Psoas muscle (tissue), 8 donors: Measurements from ENCODE around the gene DNASE1. TPM values are rescaled to one million over a fixed set of nuclear protein-coding genes. Genes with fewer than 3 reads are reported as not detected.

ENCODE experiments used
- ATAC-seq, 4 donors: fragments of 200-7000 bp; cut with Tn5 transposase; one replicate each; pipeline ENCODE4 v1.9.1; 2020; ENCODE audit warnings: moderate library complexity in 3 of 4, mild to moderate bottlenecking in 2 of 4
- DNase-seq, 2 donors: peaks; one replicate each; pipeline ENCODE4 v3.0.0-alpha.2; 2020
- H3K27ac ChIP-seq: fragments of 200-600 bp; one replicate; pipeline ENCODE4 v1.8.0; 2022
- H3K27me3 ChIP-seq, 3 donors: fragments of 200-600 bp in 1 of 3; one replicate each; pipeline versions ENCODE4 v1.6.1 to v1.8.0; 2013 to 2022; ENCODE audit warnings: low read length in 2 of 3, mild to moderate bottlenecking in 2 of 3, moderate library complexity in 1 of 3; ENCODE audit not compliant: insufficient read depth in 3 of 3
- H3K36me3 ChIP-seq, 2 donors: fragments of 200-600 bp in 1 of 2; one replicate each; pipeline versions ENCODE4 v1.6.1 to v1.8.0; 2013 to 2022; ENCODE audit warnings: low read depth in 1 of 2, mild to moderate bottlenecking in 1 of 2, moderate library complexity in 1 of 2; ENCODE audit not compliant: insufficient read depth in 1 of 2
- H3K4me1 ChIP-seq: fragments of 200-600 bp; one replicate; pipeline ENCODE4 v1.8.0; 2022
- H3K4me3 ChIP-seq: fragments of 200-600 bp; one replicate; pipeline ENCODE4 v1.8.0; 2022; ENCODE audit warnings: mild to moderate bottlenecking
- H3K9me3 ChIP-seq: fragments of 200-600 bp; one replicate; pipeline ENCODE4 v1.8.0; 2022
- CTCF ChIP-seq: fragments of 200-600 bp; IDR thresholded peaks from one replicate; pipeline ENCODE4 v1.8.0; 2022; ENCODE audit warnings: antibody characterized with exemption
- WGBS, 3 donors: extraction: QIAGEN DNeasy Blood & Tissue Kit; methylation state at CpG; one replicate each; pipeline versions ENCODE4 v1.1.6 to v1.1.7; 2013; 5-methylcytosine and 5-hydroxymethylcytosine counted together
- intact Hi-C, 2 donors: fragments of 100-400 bp; cut with DNase I; formaldehyde crosslinking; loops; one replicate each; pipeline versions ENCODE4 v1.11.0 to v1.14.2; 2022
- polyA plus RNA-seq, 3 donors: library from polyadenylated mRNA; stranded (reverse); fragments of 200-250 nt; gene quantifications; one replicate each; pipeline ENCODE4 v1.2.3, GENCODE V29; 2013
- total RNA-seq, 4 donors: library from RNA; stranded (reverse); fragmentation: NEBNext Ultra II Directional in 2 of 4; extraction: Animal tissue kit (Norgen Biotek cat#: 25700) in 2 of 4; gene quantifications; one replicate each; pipeline versions ENCODE4 v1.2.1 to v1.2.4, GENCODE V29; 2021 to 2023
- donor health status: healthy with polysubstance abuse.
- donor health status: DM: no; HTN: no; CAD: no; lungs with moderate emphysema.
- donor health status: Bipolar disorder and iron deficiency.
- donor health status: healthy.
- donor health status: DM: yes; HTN: yes; CAD: no.
- donor health status: DM: no; HTN: no; CAD: no.
- donor health status: DM: no; HTN: no; CAD: no.
- donor health status: DM: yes; HTN: yes; CAD: no.

Gene DNASE1
- total and polyA plus RNA-seq, 7 donors = 0.46 to 7.3 (median 3.1) TPM

GRCh38 chr16:3673201-3673600 is 18.7 kb downstream of the DNASE1 start:
- no peaks in the 10 kb centered on the region for H3K4me1 ChIP-seq
- H3K9me3 ChIP-seq = no peaks in the 10 kb centered on the region
- no peak overlapping the region for H3K4me3 ChIP-seq
- H3K36me3 ChIP-seq = peaks cover 5 to 95% of the 10 kb centered on the region in 2 donors
- H3K27me3 ChIP-seq = no peaks in the 10 kb centered on the region
- 91 to 94% (median 91%) methylated on average over 18 of the region's 18 CpGs for WGBS, 3 donors
- no peak for TF ChIP-seq CTCF
- DNase-seq = peak in 1 of 2 donors; percentile 49
- H3K27ac ChIP-seq = no peak overlapping the region
- ATAC-seq = no peak
- intact Hi-C loops = no loop called here

DNA sequence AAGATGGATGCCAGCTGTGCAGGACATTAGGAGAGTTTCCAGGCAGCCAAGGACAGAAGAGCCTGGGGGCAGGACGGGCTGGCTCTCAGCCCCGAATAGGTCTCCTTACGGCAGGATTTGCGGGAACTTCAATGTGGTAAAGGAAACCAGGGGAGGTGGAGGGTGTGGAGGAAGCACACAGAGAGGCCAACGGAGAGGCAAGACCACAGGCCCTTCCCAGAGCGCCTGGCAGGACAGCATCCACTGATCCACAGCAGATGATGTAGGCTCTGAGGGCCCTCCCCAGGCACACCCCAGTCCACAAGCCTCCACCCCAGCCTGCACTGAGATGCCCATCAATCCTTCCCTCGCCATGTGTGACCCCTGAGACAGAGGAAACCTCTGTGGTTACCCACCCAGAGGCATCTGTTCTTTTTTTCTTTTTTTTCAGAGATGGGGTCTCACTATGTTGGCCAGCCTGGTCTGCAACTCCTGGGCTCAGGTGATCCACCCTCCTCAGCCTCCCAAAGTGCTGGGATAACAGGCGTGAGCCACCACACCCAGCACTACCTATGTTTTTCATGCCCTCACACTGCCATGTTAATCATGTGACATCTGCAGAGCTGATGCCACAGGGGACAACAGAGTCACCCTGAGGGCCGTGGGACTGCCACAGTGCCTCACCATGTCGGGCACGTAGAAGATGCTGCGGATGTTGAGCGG is 19.3 kb downstream of the DNASE1 start:
- Histone ChIP-seq H3K4me3 (no peak overlapping the region), H3K27me3 (no peaks in the 10 kb centered on the region), H3K27ac (no peak overlapping the region), H3K9me3 (no peaks in the 10 kb centered on the region), H3K36me3 (peaks cover 5 to 96% of the 10 kb centered on the region in 2 donors), H3K4me1 (no peaks in the 10 kb centered on the region)
- WGBS, 3 donors = 86 to 93% (median 88%) methylated on average over 13 of the region's 13 CpGs
- peak in 1 of 2 donors; percentile 38 for DNase-seq
- ATAC-seq = no peak
- no peak for TF ChIP-seq CTCF
- intact Hi-C loops = no loop called here

DNA sequence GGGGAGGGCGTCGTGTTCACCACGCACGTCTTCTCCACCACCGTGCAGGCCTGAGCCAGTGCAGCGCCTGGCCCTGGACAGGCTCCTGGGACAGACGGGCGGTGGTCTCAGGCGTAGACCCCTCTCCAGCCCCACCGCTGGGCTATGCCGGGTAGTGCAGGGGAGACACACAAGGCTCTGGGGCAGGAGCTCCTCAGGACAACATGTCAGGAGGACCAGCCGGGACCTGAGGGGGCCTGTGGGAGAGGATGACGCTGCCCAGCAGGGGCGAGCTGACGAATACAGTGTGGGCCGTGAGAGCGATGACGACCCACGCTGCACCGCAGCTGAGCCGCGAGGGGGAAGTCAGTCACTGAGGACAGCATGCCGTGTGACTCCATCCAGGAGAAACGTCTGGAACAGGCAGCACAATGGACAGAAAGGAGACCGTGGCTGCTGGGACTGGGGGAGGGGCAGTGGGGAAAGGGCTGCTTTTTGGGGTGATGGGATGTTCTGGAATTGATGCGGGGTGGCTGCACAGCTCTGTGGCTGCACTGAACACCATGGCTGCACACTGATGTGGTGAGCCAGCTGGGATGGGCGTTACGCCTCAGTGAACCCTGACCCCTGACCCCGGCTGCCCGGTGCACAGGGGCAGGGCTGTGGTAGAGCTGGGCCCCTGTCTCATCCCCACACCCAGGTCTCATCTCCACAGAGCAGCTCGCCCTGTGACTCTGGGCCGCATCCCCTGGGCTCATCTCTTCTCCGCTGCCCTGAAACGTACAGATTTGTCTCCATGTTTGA is 20.2 kb downstream of the DNASE1 start:
- Histone ChIP-seq H3K27me3 (no peaks in the 10 kb centered on the region), H3K4me1 (no peaks in the 10 kb centered on the region), H3K36me3 (peaks cover 5 to 97% of the 10 kb centered on the region in 2 donors), H3K27ac (no peak overlapping the region), H3K4me3 (no peak overlapping the region), H3K9me3 (no peaks in the 10 kb centered on the region)
- ATAC-seq (no peak), DNase-seq (peak in 1 of 2 donors; percentile 42)
- 87 to 92% (median 89%) methylated on average over 34 of the region's 34 CpGs for WGBS, 3 donors
- no peak for TF ChIP-seq CTCF
- intact Hi-C loops = no loop called here

DNA sequence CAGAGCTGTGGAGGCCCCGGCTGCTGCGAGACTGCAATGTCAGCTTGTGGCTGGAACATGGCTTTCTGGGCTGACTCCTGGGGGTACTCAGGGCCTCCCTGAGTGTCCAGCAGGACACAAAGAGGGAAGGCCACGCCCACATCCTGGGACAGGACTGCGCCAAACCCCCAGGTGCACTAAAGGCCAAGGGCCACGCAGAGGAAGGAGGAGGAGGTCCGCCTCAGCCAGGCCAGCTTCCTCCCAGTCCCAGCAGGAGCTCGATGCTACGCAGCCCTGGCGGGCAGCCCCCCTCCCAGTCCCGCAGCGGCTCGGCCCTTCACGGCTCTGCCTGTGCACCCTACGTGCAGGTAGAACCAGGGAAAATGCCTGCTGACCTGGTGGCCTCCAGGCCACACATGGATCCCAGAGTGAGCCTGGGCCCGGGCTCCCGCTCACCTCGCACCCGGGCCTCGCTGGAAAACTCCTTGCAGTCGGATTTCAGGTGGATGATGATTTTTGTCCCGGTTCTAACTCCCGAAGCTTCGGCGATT is 21.2 kb downstream of the DNASE1 start:
- no peak for DNase-seq
- intact Hi-C loops = no loop called here
- no peak for ATAC-seq
- 82 to 84% (median 82%) methylated on average over 23 to 24 of the region's 24 CpGs for WGBS, 3 donors
- no peak overlapping the region for H3K27ac ChIP-seq
- TF ChIP-seq CTCF = no peak
- H3K4me1 ChIP-seq = peaks cover 5% of the 10 kb centered on the region
- no peak overlapping the region for H3K4me3 ChIP-seq
- H3K36me3 ChIP-seq = peaks cover 5 to 96% of the 10 kb centered on the region in 2 donors
- H3K27me3 ChIP-seq = no peaks in the 10 kb centered on the region
- no peaks in the 10 kb centered on the region for H3K9me3 ChIP-seq
